SK-N-SH treated with all-trans-retinoic acid at 6 μM for 48 hours (cell line): ENCODE results near the gene PIERCE2.

ENCODE experiments used
- ATAC-seq: fragments of 200-7000 bp; cut with Tn5 transposase; 3 replicates; pipeline ENCODE4 v1.9.1; 2020; ENCODE audit warnings: mild to moderate bottlenecking, moderate library complexity
- ARNTL ChIP-seq: fragments of 450-650 bp; formaldehyde crosslinking; IDR thresholded peaks from 2 replicates; pipeline ENCODE4 v1.5.0; 2020; ENCODE audit warnings: low read depth, mild to moderate bottlenecking, moderate library complexity, borderline replicate concordance
- BACH2 ChIP-seq: fragments of 250-450 bp; sonication (Bioruptor Pico); IDR thresholded peaks from 2 replicates; pipeline ENCODE4 v1.9.0; 2021; ENCODE audit warnings: mild to moderate bottlenecking, borderline replicate concordance
- CSDC2 ChIP-seq: fragments of 250-450 bp; sonication (Bioruptor Pico); IDR thresholded peaks from 2 replicates; pipeline ENCODE4 v1.5.0; 2020; ENCODE audit warnings: mild to moderate bottlenecking, moderate library complexity
- ESRRG ChIP-seq: fragments of 250-450 bp; sonication (Bioruptor Pico); IDR thresholded peaks from 2 replicates; pipeline ENCODE4 v1.6.1; 2021; ENCODE audit warnings: mild to moderate bottlenecking
- GLIS3 ChIP-seq: fragments of 250-450 bp; sonication (Bioruptor Pico); IDR thresholded peaks from 2 replicates; pipeline ENCODE4 v1.5.0; 2020; ENCODE audit warnings: mild to moderate bottlenecking, moderate library complexity
- ISL1 ChIP-seq: fragments of 250-450 bp; sonication (Bioruptor Pico); IDR thresholded peaks from 2 replicates; pipeline ENCODE4 v2.1.2; 2022; ENCODE audit warnings: mild to moderate bottlenecking, moderate library complexity
- OSR1 ChIP-seq: fragments of 250-450 bp; sonication (Bioruptor Pico); IDR thresholded peaks from 2 replicates; pipeline ENCODE4 v1.8.0; 2022; ENCODE audit warnings: moderate library complexity, mild to moderate bottlenecking, inconsistent platforms
- PPARA ChIP-seq: fragments of 250-450 bp; sonication (Bioruptor Pico); IDR thresholded peaks from 2 replicates; pipeline ENCODE4 v1.5.0; 2020; ENCODE audit warnings: mild to moderate bottlenecking, borderline replicate concordance
- RARB ChIP-seq: fragments of 250-450 bp; sonication (Bioruptor Pico); IDR thresholded peaks from 2 replicates; pipeline ENCODE4 v1.8.0; 2021; ENCODE audit warnings: mild to moderate bottlenecking, moderate library complexity
- SNAI2 ChIP-seq: fragments of 250-450 bp; sonication (Bioruptor Pico); IDR thresholded peaks from 2 replicates; pipeline ENCODE4 v1.5.0; 2020; ENCODE audit warnings: mild to moderate bottlenecking, moderate library complexity
- TCF4 ChIP-seq: fragments of 250-450 bp; sonication (Bioruptor Pico); IDR thresholded peaks from 2 replicates; pipeline ENCODE4 v1.8.0; 2021; ENCODE audit warnings: mild to moderate bottlenecking, moderate library complexity, borderline replicate concordance
- TOX ChIP-seq: fragments of 250-450 bp; sonication (Bioruptor Pico); IDR thresholded peaks from 2 replicates; pipeline ENCODE4 v1.8.0; 2021; ENCODE audit warnings: mild to moderate bottlenecking, moderate library complexity, borderline replicate concordance
- ZC3H10 ChIP-seq: fragments of 250-450 bp; sonication (Bioruptor Pico); IDR thresholded peaks from 2 replicates; pipeline ENCODE4 v1.5.1; 2021; ENCODE audit warnings: mild to moderate bottlenecking, moderate library complexity
- ZFP3 ChIP-seq: fragments of 250-450 bp; sonication (Bioruptor Pico); IDR thresholded peaks from 2 replicates; pipeline ENCODE4 v1.5.0; 2020; ENCODE audit warnings: mild to moderate bottlenecking, moderate library complexity
- ZNF70 ChIP-seq: fragments of 450-650 bp; formaldehyde crosslinking; IDR thresholded peaks from 2 replicates; pipeline ENCODE4 v1.5.0; 2020; ENCODE audit warnings: mild to moderate bottlenecking, moderate library complexity
- ZNF8 ChIP-seq: fragments of 450-650 bp; formaldehyde crosslinking; IDR thresholded peaks from 2 replicates; pipeline ENCODE4 v1.5.0; 2020; ENCODE audit warnings: mild to moderate bottlenecking, moderate library complexity
- TF ChIP-seq, protein P1 (sequence below): fragments of 250-450 bp; sonication (Bioruptor Pico); IDR thresholded peaks from 2 replicates; pipeline ENCODE4 v1.5.1; 2020; ENCODE audit warnings: low read depth, mild to moderate bottlenecking, moderate library complexity
- TF ChIP-seq, protein P2 (sequence below): fragments of 250-450 bp; sonication (Bioruptor Pico); IDR thresholded peaks from 2 replicates; pipeline ENCODE4 v1.8.0; 2021; ENCODE audit warnings: low read depth, mild to moderate bottlenecking, moderate library complexity, borderline replicate concordance
- TF ChIP-seq, protein P3 (sequence below): fragments of 250-450 bp; sonication (Bioruptor Pico); IDR thresholded peaks from 2 replicates; pipeline ENCODE4 v1.5.1; 2021; ENCODE audit warnings: mild to moderate bottlenecking, moderate library complexity
- TF ChIP-seq, protein P4 (sequence below): fragments of 250-450 bp; sonication (Bioruptor Pico); IDR thresholded peaks from 2 replicates; pipeline ENCODE4 v1.5.0; 2020; ENCODE audit warnings: mild to moderate bottlenecking, moderate library complexity

Gene PIERCE2

DNA sequence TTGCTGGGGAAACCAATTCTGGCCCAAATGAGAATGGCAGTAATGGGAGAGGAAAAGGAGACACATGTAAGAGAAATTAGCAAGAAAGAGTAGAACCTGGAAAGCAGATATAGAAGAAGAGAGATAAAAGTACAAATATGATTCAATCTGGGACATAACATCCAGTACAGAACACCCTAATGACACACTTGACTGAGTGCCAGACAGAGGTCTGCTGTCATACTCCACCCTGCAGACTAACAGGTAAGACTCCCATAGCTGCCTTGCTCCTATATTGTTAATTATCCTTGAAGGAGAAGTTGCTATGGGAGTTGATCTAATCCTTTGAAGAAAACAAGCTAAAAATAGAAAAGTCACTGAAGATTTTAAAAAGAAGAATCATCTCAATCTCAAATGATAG, 21.3 kb upstream of the PIERCE2 start:
- TF ChIP-seq PPARA (CRISPR knock-in tag) (no peak), OSR1 (CRISPR knock-in tag) (no peak), ARNTL (CRISPR knock-in tag) (no peak), ZFP3 (CRISPR knock-in tag) (no peak), BACH2 (no peak), ISL1 (CRISPR knock-in tag) (no peak), GLIS3 (CRISPR knock-in tag) (no peak), RARB (CRISPR knock-in tag) (no peak), TOX (CRISPR knock-in tag) (no peak), TCF4 (CRISPR knock-in tag) (no peak), CSDC2 (CRISPR knock-in tag) (no peak), ZNF8 (CRISPR knock-in tag) (no peak), ESRRG (CRISPR knock-in tag) (no peak), ZNF70 (CRISPR knock-in tag) (no peak)
- TF ChIP-seq, protein P1, sequence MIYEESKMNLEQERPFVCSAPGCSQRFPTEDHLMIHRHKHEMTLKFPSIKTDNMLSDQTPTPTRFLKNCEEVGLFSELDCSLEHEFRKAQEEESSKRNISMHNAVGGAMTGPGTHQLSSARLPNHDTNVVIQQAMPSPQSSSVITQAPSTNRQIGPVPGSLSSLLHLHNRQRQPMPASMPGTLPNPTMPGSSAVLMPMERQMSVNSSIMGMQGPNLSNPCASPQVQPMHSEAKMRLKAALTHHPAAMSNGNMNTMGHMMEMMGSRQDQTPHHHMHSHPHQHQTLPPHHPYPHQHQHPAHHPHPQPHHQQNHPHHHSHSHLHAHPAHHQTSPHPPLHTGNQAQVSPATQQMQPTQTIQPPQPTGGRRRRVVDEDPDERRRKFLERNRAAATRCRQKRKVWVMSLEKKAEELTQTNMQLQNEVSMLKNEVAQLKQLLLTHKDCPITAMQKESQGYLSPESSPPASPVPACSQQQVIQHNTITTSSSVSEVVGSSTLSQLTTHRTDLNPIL (CRISPR knock-in tag) = no peak
- TF ChIP-seq, protein P2, sequence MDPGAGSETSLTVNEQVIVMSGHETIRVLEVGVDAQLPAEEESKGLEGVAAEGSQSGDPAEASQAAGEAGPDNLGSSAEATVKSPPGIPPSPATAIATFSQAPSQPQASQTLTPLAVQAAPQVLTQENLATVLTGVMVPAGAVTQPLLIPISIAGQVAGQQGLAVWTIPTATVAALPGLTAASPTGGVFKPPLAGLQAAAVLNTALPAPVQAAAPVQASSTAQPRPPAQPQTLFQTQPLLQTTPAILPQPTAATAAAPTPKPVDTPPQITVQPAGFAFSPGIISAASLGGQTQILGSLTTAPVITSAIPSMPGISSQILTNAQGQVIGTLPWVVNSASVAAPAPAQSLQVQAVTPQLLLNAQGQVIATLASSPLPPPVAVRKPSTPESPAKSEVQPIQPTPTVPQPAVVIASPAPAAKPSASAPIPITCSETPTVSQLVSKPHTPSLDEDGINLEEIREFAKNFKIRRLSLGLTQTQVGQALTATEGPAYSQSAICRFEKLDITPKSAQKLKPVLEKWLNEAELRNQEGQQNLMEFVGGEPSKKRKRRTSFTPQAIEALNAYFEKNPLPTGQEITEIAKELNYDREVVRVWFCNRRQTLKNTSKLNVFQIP (CRISPR knock-in tag) = no peak
- TF ChIP-seq, protein P3, sequence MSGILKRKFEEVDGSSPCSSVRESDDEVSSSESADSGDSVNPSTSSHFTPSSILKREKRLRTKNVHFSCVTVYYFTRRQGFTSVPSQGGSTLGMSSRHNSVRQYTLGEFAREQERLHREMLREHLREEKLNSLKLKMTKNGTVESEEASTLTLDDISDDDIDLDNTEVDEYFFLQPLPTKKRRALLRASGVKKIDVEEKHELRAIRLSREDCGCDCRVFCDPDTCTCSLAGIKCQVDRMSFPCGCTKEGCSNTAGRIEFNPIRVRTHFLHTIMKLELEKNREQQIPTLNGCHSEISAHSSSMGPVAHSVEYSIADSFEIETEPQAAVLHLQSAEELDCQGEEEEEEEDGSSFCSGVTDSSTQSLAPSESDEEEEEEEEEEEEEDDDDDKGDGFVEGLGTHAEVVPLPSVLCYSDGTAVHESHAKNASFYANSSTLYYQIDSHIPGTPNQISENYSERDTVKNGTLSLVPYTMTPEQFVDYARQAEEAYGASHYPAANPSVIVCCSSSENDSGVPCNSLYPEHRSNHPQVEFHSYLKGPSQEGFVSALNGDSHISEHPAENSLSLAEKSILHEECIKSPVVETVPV = no peak
- TF ChIP-seq, protein P4, sequence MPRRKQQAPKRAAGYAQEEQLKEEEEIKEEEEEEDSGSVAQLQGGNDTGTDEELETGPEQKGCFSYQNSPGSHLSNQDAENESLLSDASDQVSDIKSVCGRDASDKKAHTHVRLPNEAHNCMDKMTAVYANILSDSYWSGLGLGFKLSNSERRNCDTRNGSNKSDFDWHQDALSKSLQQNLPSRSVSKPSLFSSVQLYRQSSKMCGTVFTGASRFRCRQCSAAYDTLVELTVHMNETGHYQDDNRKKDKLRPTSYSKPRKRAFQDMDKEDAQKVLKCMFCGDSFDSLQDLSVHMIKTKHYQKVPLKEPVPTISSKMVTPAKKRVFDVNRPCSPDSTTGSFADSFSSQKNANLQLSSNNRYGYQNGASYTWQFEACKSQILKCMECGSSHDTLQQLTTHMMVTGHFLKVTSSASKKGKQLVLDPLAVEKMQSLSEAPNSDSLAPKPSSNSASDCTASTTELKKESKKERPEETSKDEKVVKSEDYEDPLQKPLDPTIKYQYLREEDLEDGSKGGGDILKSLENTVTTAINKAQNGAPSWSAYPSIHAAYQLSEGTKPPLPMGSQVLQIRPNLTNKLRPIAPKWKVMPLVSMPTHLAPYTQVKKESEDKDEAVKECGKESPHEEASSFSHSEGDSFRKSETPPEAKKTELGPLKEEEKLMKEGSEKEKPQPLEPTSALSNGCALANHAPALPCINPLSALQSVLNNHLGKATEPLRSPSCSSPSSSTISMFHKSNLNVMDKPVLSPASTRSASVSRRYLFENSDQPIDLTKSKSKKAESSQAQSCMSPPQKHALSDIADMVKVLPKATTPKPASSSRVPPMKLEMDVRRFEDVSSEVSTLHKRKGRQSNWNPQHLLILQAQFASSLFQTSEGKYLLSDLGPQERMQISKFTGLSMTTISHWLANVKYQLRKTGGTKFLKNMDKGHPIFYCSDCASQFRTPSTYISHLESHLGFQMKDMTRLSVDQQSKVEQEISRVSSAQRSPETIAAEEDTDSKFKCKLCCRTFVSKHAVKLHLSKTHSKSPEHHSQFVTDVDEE = no peak
- ATAC-seq = no peak

DNA sequence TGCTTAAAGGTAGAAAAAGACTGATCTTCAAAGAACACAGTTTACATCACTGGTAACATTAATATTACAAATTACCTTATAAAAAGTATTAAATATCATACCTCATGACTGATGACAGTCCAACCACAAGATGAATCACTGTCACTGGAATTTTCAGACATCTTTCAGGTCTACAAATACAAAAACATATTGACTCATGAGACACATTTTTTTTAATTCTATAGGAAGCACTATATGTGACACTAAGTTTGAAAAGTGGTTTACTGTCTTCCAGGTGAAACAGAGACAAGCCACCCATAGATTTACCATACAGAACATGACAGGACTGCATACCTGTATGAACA, 19.1 kb upstream of the PIERCE2 start:
- TF ChIP-seq ZC3H10 (CRISPR knock-in tag) (0 out of 2 replicates have a peak, but pooled peaks have one; percentile 11), TCF4 (CRISPR knock-in tag) (no peak), GLIS3 (CRISPR knock-in tag) (no peak)
- ATAC-seq = peak; percentile 24; the same call in 1 of the 3 replicates

DNA sequence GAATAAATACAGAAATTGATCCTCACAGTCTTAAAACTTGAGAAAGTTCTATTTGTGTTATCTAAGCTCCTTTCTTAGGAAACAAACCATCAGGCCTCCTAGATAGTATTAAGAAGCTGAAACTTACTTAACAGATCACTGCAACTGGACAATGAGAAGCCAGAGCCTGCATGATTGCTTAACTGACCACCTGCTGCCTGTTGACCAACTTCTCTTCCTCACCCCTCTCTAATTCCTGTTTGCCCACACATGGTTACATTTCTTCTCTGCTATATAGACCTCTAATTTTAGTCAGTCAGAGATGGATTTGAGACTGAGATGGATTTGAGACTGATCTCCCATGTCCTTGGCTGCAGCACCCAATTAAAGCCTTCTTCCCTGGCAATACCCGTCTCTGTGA, 13.6 kb upstream of the PIERCE2 start:
- no peak for ATAC-seq
- no peak for TF ChIP-seq ISL1 (CRISPR knock-in tag)
- TF ChIP-seq ZNF70 (CRISPR knock-in tag) = no peak
- TF ChIP-seq, protein P3 = no peak
- TF ChIP-seq, protein P2 (CRISPR knock-in tag) = no peak
- no peak for TF ChIP-seq SNAI2 (CRISPR knock-in tag)
